ENCODE measurements around the gene MIOX.

The MIOX gene

DNA sequence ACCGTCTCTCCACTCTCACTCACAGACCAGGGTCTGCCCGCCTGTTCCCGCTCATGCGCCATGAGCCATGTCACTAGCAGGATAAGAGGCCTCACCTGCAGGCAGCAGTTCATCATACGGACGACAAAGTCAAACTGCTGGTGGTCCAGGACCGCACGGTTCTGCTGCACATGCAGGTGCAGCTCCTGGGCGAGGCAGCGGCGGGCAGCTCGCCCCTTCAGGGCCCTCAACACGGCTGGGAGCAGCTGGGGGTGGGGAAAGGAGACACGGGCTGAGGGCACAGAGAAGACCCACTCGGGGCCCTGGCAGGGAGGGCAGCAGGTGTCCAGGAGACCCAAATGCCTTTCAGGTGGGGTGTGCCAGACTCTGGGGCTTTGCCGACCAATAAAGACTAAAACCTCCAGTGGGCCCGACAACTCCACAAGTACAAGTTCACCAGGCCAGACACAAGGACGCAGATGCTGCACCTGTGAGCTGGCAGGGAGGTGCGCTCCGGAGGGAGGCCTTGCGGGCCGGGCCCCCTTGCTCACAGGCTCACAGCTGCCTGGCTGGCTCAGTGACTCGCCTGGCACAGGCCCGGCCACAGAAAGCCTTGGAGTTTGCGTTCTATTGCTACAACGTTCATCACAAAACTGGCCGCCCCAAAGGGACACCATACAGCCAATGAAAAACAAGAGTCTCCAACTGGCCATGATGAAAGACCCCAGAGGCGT, 23.3 kb upstream of the MIOX start:
- no peaks in the 10 kb centered on the region for H3K27me3 ChIP-seq (ENCODE audit: insufficient read depth, insufficient read length)
- TF ChIP-seq SUZ12 (IDR thresholded peaks at IDR 0.05; ENCODE audit: extremely low read depth, insufficient read depth, insufficient read length) (no peak), YY1 (IDR thresholded peaks at IDR 0.05; ENCODE audit: insufficient read depth, insufficient read length) (no peak), ZNF274 (IDR thresholded peaks at IDR 0.05; ENCODE audit: low read depth, low read length) (no peak)
- peaks cover 94% of the 10 kb centered on the region for H3K36me3 ChIP-seq (ENCODE audit: insufficient read depth, insufficient read length, low read length)
- no peak for DNase-seq (ENCODE audit: low read depth, low spot score)
- no peak overlapping the region for H3K9ac ChIP-seq (ENCODE audit: insufficient read length, low read depth)
- peaks cover 2% of the 10 kb centered on the region for H3K4me1 ChIP-seq (ENCODE audit: insufficient read depth, insufficient read length)
- H3K4me3 ChIP-seq (ENCODE audit: insufficient read length, low read depth) = no peak overlapping the region
- H3K9me3 ChIP-seq (ENCODE audit: insufficient read depth, low read length) = no peaks in the 10 kb centered on the region

DNA sequence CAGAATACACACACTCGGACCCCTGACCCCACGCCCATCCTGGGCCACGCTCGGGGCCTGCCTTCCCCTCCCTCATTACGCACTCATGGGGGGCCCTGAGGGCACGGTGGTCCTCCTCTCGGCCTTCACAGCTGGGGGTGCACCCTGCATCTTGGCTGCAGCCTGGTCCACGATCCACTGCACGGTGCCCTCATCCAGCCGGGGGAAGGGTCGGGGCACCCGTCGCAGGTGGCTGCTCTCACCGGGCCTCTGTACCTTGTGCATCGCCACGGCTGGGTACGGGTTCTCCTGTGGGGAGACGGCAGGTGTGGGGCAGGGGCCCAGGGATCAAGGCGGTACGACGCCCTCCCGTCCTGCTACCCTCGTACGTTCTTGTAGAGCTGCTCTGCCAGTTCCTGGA, 22.2 kb upstream of the MIOX start:
- no peaks in the 10 kb centered on the region for H3K9me3 ChIP-seq (ENCODE audit: insufficient read depth, low read length)
- peaks cover 2% of the 10 kb centered on the region for H3K4me1 ChIP-seq (ENCODE audit: insufficient read depth, insufficient read length)
- no peak overlapping the region for H3K4me3 ChIP-seq (ENCODE audit: insufficient read length, low read depth)
- no peak overlapping the region for H3K9ac ChIP-seq (ENCODE audit: insufficient read length, low read depth)
- DNase-seq (ENCODE audit: low read depth, low spot score) = no peak
- TF ChIP-seq ZNF274 (IDR thresholded peaks at IDR 0.05; ENCODE audit: low read depth, low read length) (no peak), SUZ12 (IDR thresholded peaks at IDR 0.05; ENCODE audit: extremely low read depth, insufficient read depth, insufficient read length) (no peak), YY1 (IDR thresholded peaks at IDR 0.05; ENCODE audit: insufficient read depth, insufficient read length) (no peak)
- H3K36me3 ChIP-seq (ENCODE audit: insufficient read depth, insufficient read length, low read length) = peaks cover 86% of the 10 kb centered on the region
- no peaks in the 10 kb centered on the region for H3K27me3 ChIP-seq (ENCODE audit: insufficient read depth, insufficient read length)

DNA sequence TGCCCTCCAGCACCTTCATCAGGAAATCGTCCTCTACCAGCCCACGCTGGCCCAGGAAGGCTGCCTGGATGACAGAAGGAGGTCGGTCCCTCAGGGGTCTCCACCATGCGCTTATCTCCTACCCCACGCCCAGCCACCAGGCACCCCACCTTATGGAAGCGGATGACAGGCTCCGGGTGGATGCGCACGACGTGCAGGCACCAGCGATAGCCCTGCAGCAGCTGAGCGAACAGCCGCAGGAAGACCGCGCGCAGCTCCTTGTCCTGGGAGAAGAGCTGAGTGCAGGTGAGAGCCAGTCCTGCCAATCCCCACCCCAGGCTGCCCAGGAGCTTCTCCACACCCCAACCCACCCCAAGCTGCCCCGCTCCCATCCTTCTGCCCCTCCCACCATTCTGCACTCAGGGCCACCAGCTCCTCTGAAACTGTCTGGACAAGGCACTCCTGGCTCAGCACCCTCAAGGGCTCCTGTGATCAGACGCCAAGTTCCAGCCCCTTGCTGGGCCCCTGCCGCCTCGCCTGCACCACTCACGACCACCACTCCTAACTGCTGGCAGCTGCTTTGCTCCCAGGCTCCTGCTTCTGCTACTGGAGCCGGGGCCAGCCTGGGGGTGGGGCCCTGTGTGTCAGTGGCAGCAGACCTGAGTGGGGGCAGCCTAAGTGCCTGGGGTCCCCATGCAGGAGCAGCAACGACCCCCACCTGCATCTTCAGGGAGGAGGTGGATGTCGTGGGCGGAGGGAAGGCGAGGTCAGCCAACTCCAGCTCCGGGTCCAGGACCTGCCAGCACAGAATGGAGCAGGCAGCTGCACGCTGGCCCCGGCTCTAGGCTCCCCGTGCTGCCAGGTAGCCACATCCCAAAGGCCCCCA, 21.4 kb upstream of the MIOX start:
- no peak for TF ChIP-seq ZNF274 (IDR thresholded peaks at IDR 0.05; ENCODE audit: low read depth, low read length)
- TF ChIP-seq YY1 (IDR thresholded peaks at IDR 0.05; ENCODE audit: insufficient read depth, insufficient read length) = no peak
- TF ChIP-seq SUZ12 (IDR thresholded peaks at IDR 0.05; ENCODE audit: extremely low read depth, insufficient read depth, insufficient read length) = no peak
- peaks cover 4% of the 10 kb centered on the region for H3K4me1 ChIP-seq (ENCODE audit: insufficient read depth, insufficient read length)
- no peak overlapping the region for H3K9ac ChIP-seq (ENCODE audit: insufficient read length, low read depth)
- peaks cover 78% of the 10 kb centered on the region for H3K36me3 ChIP-seq (ENCODE audit: insufficient read depth, insufficient read length, low read length)
- H3K27me3 ChIP-seq (ENCODE audit: insufficient read depth, insufficient read length) = no peaks in the 10 kb centered on the region
- no peaks in the 10 kb centered on the region for H3K9me3 ChIP-seq (ENCODE audit: insufficient read depth, low read length)
- no peak overlapping the region for H3K4me3 ChIP-seq (ENCODE audit: insufficient read length, low read depth)
- no peak for DNase-seq (ENCODE audit: low read depth, low spot score)

GRCh38 chr22:50467341-50467740, 19.3 kb upstream of the MIOX start:
- TF ChIP-seq SUZ12 (IDR thresholded peaks at IDR 0.05; ENCODE audit: extremely low read depth, insufficient read depth, insufficient read length) (no peak), ZNF274 (IDR thresholded peaks at IDR 0.05; ENCODE audit: low read depth, low read length) (no peak), YY1 (IDR thresholded peaks at IDR 0.05; ENCODE audit: insufficient read depth, insufficient read length) (no peak)
- Histone ChIP-seq H3K4me3 (ENCODE audit: insufficient read length, low read depth) (no peak overlapping the region), H3K36me3 (ENCODE audit: insufficient read depth, insufficient read length, low read length) (peaks cover 64% of the 10 kb centered on the region), H3K9ac (ENCODE audit: insufficient read length, low read depth) (no peak overlapping the region), H3K9me3 (ENCODE audit: insufficient read depth, low read length) (no peaks in the 10 kb centered on the region), H3K4me1 (ENCODE audit: insufficient read depth, insufficient read length) (peaks cover 8% of the 10 kb centered on the region), H3K27me3 (ENCODE audit: insufficient read depth, insufficient read length) (no peaks in the 10 kb centered on the region)
- DNase-seq (ENCODE audit: low read depth, low spot score) = no peak

DNA sequence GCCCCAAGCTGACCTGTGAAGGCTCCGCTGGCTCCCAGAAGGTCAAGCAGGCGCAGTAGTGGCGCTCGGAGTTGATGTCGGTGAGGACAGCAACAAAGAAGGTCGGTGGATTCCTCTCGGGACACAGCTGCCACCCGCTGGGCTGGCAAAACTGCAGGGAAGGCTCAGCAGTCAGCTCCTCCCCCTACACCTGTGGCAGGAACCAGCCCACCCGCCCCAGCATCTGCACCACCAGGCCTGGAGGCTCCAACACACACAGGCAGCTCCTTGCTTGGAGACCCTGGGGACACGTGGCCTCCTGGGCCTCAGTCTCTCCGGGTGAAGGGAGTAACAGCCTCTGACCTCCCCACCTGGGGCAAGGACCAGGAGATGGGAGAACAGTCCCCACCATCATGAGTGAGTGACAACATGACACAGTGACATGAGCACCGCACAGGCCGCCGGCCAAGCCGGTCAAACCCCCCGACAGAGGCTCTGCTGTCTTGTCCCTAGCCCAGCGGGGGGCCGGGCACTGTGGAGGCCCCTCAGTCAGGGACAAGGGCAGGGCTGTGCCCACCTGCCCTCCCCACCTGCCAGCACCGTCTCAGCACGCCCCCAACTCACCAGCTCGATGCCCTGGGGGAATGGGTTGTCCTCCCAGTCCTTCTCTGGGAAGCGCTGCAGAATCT, 18.8 kb upstream of the MIOX start:
- no peak for DNase-seq (ENCODE audit: low read depth, low spot score)
- no peaks in the 10 kb centered on the region for H3K9me3 ChIP-seq (ENCODE audit: insufficient read depth, low read length)
- peaks cover 8% of the 10 kb centered on the region for H3K4me1 ChIP-seq (ENCODE audit: insufficient read depth, insufficient read length)
- peaks cover 63% of the 10 kb centered on the region for H3K36me3 ChIP-seq (ENCODE audit: insufficient read depth, insufficient read length, low read length)
- no peaks in the 10 kb centered on the region for H3K27me3 ChIP-seq (ENCODE audit: insufficient read depth, insufficient read length)
- no peak overlapping the region for H3K9ac ChIP-seq (ENCODE audit: insufficient read length, low read depth)
- TF ChIP-seq SUZ12 (IDR thresholded peaks at IDR 0.05; ENCODE audit: extremely low read depth, insufficient read depth, insufficient read length) (no peak), ZNF274 (IDR thresholded peaks at IDR 0.05; ENCODE audit: low read depth, low read length) (no peak), YY1 (IDR thresholded peaks at IDR 0.05; ENCODE audit: insufficient read depth, insufficient read length) (no peak)
- H3K4me3 ChIP-seq (ENCODE audit: insufficient read length, low read depth) = no peak overlapping the region

DNA sequence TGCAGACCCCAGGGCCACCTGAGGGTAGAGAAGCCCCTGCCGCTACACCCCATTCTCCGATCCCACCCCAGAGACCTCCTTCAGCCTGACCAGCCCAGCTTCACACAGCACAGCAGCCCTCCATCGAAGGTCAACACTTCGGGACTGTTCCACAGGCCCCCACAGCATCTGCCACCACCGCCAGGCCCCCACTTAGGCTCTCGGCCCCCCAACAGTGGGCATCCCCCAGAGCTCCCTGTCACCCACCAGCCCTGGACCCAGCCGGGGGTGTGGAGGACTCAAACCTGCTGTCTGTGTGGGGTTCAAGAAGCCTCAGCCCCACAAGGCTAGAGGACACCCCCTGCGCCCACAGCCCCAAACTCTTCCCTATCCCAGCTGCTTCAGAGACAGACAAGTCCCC, 18.0 kb upstream of the MIOX start:
- Histone ChIP-seq H3K4me1 (ENCODE audit: insufficient read depth, insufficient read length) (peaks cover 8% of the 10 kb centered on the region), H3K9me3 (ENCODE audit: insufficient read depth, low read length) (no peaks in the 10 kb centered on the region), H3K4me3 (ENCODE audit: insufficient read length, low read depth) (no peak overlapping the region), H3K9ac (ENCODE audit: insufficient read length, low read depth) (no peak overlapping the region), H3K27me3 (ENCODE audit: insufficient read depth, insufficient read length) (no peaks in the 10 kb centered on the region), H3K36me3 (ENCODE audit: insufficient read depth, insufficient read length, low read length) (peaks cover 62% of the 10 kb centered on the region)
- no peak for TF ChIP-seq SUZ12 (IDR thresholded peaks at IDR 0.05; ENCODE audit: extremely low read depth, insufficient read depth, insufficient read length)
- TF ChIP-seq YY1 (IDR thresholded peaks at IDR 0.05; ENCODE audit: insufficient read depth, insufficient read length) = no peak
- TF ChIP-seq ZNF274 (IDR thresholded peaks at IDR 0.05; ENCODE audit: low read depth, low read length) = no peak
- DNase-seq (ENCODE audit: low read depth, low spot score) = no peak

Data from NT2/D1 (cell line).